Neural cell (in vitro differentiated cells): ENCODE measurements around the gene TULP4. TPM values are rescaled to one million over a fixed set of nuclear protein-coding genes. Genes with fewer than 3 reads are reported as not detected.
A peak's percentile ranks its signal among the peaks of the same experiment; 100 is the strongest.

Experiments
- H2AFZ ChIP-seq: fragments of 200-600, 300-800 bp; sonication (generic), shearing (Covaris generic); 2 replicates; pipeline ENCODE4 v1.6.0; 2014; ENCODE audit warnings: low read depth, mild to moderate bottlenecking, antibody characterized with exemption, low read length, moderate library complexity
- H3F3A ChIP-seq: fragments of 200-600 bp; shearing (Covaris generic); 2 replicates; pipeline ENCODE4 v1.6.1; 2016; ENCODE audit warnings: mild to moderate bottlenecking, moderate library complexity, mixed read lengths, antibody characterized with exemption, low read length; ENCODE audit not compliant: insufficient read depth, poor library complexity, severe bottlenecking
- H3K27ac ChIP-seq: fragments of 200-600, 300-800 bp; sonication (generic), shearing (Covaris generic); 2 replicates; pipeline ENCODE4 v1.5.1; 2014; ENCODE audit warnings: mild to moderate bottlenecking, low read length, moderate library complexity
- H3K27me3 ChIP-seq: fragments of 300-800, 200-600 bp; sonication (generic), shearing (Covaris generic); 2 replicates; pipeline ENCODE4 v1.6.0; 2014; ENCODE audit warnings: mild to moderate bottlenecking, low read depth, low read length, moderate library complexity; ENCODE audit not compliant: insufficient read depth
- H3K36me3 ChIP-seq: fragments of 300-800, 200-600 bp; sonication (generic), shearing (Covaris generic); 2 replicates; pipeline ENCODE4 v1.5.1; 2014; ENCODE audit warnings: mild to moderate bottlenecking, antibody characterized with exemption, low read length, moderate library complexity; ENCODE audit not compliant: insufficient read depth
- H3K4me2 ChIP-seq: fragments of 300-800, 200-600 bp; sonication (generic), shearing (Covaris generic); 2 replicates; pipeline ENCODE4 v1.6.0; 2014; ENCODE audit warnings: mild to moderate bottlenecking, low read length
- H3K4me3 ChIP-seq: fragments of 300-800, 200-600 bp; sonication (generic), shearing (Covaris generic); 2 replicates; pipeline ENCODE4 v1.5.1; 2014; ENCODE audit warnings: mild to moderate bottlenecking, low read length, moderate library complexity
- H3K79me2 ChIP-seq: fragments of 200-600 bp; shearing (Covaris generic); replicated peaks from 2 replicates; pipeline ENCODE4 v1.6.0; 2014; ENCODE audit warnings: mild to moderate bottlenecking, low read length, moderate library complexity; ENCODE audit not compliant: insufficient read depth
- H3K9ac ChIP-seq: fragments of 300-800, 200-600 bp; sonication (generic), shearing (Covaris generic); 2 replicates; pipeline ENCODE4 v1.6.1; 2016; ENCODE audit warnings: mild to moderate bottlenecking, low read length, mixed read lengths
- H3K9me2 ChIP-seq: fragments of 200-600 bp; shearing (Covaris generic); 2 replicates; pipeline ENCODE4 v1.6.1; 2016; ENCODE audit warnings: mild to moderate bottlenecking, low read length, mixed read lengths; ENCODE audit not compliant: insufficient read depth
- H3K9me3 ChIP-seq: fragments of 200-600, 300-800 bp; sonication (generic), shearing (Covaris generic); 2 replicates; pipeline ENCODE4 v1.6.1; 2016; ENCODE audit warnings: mild to moderate bottlenecking, mixed run types, low read length, moderate library complexity, mixed read lengths
- H4K20me1 ChIP-seq: fragments of 200-600 bp; shearing (Covaris generic); 2 replicates; pipeline ENCODE4 v1.6.1; 2016; ENCODE audit warnings: mild to moderate bottlenecking, mixed run types; ENCODE audit not compliant: insufficient read depth
- EP300 ChIP-seq: fragments of 450-650 bp; conservative IDR thresholded peaks from 2 replicates; pipeline ENCODE4 v1.6.1; 2014; ENCODE audit warnings: antibody characterized with exemption, mild to moderate bottlenecking, moderate library complexity; ENCODE audit not compliant: poor library complexity, severe bottlenecking
- MXI1 ChIP-seq: fragments of 450-650 bp; conservative IDR thresholded peaks from 2 replicates; pipeline ENCODE4 v1.6.1; 2014; ENCODE audit warnings: antibody characterized with exemption, mild to moderate bottlenecking; ENCODE audit not compliant: poor library complexity, severe bottlenecking
- POLR2AphosphoS5 ChIP-seq: IDR thresholded peaks from 2 replicates; pipeline ENCODE4 v1.6.1; 2012
- RAD21 ChIP-seq: fragments of 450-650 bp; conservative IDR thresholded peaks from 2 replicates; pipeline ENCODE4 v1.6.1; 2014; ENCODE audit warnings: antibody characterized with exemption, mild to moderate bottlenecking, moderate library complexity
- SMC3 ChIP-seq: fragments of 450-650 bp; conservative IDR thresholded peaks from 2 replicates; pipeline ENCODE4 v1.6.1; 2014; ENCODE audit warnings: antibody characterized with exemption, mild to moderate bottlenecking, moderate library complexity; ENCODE audit not compliant: poor library complexity
- TAF1 ChIP-seq: IDR thresholded peaks from 2 replicates; pipeline ENCODE4 v1.6.1; 2012; ENCODE audit warnings: low read depth
- polyA plus RNA-seq: library from polyadenylated mRNA; depleted of rRNA; stranded (reverse); fragments of >200 nt; gene quantifications from 2 replicates; pipeline ENCODE4 v1.2.3, GENCODE V29; 2014
- TF ChIP-seq, protein P1 (sequence below): fragments of 450-650 bp; IDR thresholded peaks from 2 replicates; pipeline ENCODE4 v1.5.1; 2014; ENCODE audit warnings: antibody characterized with exemption, mild to moderate bottlenecking, moderate library complexity; ENCODE audit not compliant: poor library complexity, severe bottlenecking
- TF ChIP-seq, protein P2 (sequence below): IDR thresholded peaks from 2 replicates; pipeline ENCODE4 v1.6.1; 2012; ENCODE audit warnings: borderline replicate concordance

TULP4 gene
- polyA plus RNA-seq, 1 donor from 2014 or later: 30.6 TPM

DNA sequence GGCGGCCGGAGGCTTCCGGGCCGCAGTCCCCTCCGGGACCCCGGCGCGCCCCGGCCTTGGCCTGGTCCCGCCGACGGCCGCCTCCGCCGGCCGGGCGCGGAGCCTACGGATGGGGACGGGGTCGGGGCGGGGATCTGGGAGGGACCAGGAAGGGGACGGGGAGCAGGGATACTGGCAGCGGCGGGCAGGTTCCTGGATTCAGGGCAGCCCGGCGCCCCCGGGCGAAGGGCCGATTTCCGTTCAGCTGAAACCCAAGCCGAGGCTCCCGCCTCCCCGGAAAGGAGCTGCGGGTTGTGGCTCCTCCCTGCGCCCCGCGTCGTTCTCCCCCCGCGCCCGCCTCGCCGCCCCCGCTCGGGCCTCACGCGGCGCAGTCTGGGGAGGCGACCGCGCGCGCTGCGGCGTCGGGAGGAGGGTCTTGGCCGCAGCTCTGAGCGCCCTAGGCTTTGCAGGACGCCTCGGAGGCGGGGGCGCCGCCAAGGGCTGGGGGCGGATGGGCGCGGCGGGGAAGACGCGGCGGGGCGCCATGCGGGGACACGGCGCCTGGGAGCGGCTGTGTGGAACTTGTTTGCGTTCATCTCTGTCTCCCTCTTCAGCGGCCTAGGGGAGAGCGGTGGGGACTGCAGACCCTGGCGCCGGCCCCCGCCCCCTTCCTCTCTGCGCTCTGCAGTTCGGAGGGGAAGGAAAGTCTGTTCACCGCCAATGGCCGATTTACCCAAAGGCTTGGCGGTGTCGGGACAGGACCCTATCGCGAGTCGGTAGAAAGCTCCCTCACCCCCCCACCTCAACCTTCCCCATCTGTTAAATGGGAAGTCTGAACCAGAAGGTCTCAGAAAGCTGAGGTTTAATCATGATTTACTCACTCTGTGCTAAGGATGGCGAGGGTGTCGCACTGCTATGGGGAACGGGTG is 224.9 kb downstream of the TULP4 start:
- no peaks in the 10 kb centered on the region for H3K9me3 ChIP-seq
- H3K9me2 ChIP-seq: no peaks in the 10 kb centered on the region
- peak overlapping the region; percentile 80 for H3K4me2 ChIP-seq
- H2AFZ ChIP-seq: peak overlapping the region; percentile 45
- H4K20me1 ChIP-seq: no peaks in the 10 kb centered on the region
- peak overlapping the region; percentile 81 for H3K27ac ChIP-seq
- TF ChIP-seq MXI1 (peak; percentile 56), SMC3 (no peak), TAF1 (peak; percentile 36), POLR2AphosphoS5 (peak; percentile 65), EP300 (no peak)
- TF ChIP-seq, protein P1, sequence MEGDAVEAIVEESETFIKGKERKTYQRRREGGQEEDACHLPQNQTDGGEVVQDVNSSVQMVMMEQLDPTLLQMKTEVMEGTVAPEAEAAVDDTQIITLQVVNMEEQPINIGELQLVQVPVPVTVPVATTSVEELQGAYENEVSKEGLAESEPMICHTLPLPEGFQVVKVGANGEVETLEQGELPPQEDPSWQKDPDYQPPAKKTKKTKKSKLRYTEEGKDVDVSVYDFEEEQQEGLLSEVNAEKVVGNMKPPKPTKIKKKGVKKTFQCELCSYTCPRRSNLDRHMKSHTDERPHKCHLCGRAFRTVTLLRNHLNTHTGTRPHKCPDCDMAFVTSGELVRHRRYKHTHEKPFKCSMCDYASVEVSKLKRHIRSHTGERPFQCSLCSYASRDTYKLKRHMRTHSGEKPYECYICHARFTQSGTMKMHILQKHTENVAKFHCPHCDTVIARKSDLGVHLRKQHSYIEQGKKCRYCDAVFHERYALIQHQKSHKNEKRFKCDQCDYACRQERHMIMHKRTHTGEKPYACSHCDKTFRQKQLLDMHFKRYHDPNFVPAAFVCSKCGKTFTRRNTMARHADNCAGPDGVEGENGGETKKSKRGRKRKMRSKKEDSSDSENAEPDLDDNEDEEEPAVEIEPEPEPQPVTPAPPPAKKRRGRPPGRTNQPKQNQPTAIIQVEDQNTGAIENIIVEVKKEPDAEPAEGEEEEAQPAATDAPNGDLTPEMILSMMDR: peak; percentile 10
- no peaks in the 10 kb centered on the region for H3K27me3 ChIP-seq
- peak overlapping the region; percentile 92 for H3K9ac ChIP-seq
- H3F3A ChIP-seq: peaks cover 6% of the 10 kb centered on the region
- peak overlapping the region; percentile 93 for H3K4me3 ChIP-seq
- no peaks in the 10 kb centered on the region for H3K36me3 ChIP-seq
- H3K79me2 ChIP-seq: peaks cover 18% of the 10 kb centered on the region

DNA sequence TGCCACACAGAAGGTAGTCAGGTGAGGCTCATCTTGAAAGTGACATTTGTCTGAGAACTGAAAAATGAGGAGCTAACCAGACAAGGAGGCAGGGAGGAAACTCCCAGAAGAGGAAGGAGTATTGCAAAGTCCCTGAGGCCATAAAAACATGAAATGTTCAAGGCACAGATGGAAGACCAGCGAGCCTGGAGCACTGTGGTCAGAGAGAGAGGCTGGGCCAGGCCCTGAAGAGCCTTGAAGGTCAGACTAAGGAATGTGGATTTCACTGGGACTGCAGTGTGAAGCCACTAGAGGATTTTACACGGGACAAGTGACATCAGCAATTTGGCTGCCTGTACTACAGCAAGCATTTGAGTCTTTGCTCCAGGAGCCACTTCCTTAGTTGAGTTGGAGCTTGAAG is 226.5 kb downstream of the TULP4 start:
- Histone ChIP-seq H3K79me2 (peaks cover 18% of the 10 kb centered on the region), H3K9me3 (no peaks in the 10 kb centered on the region), H3K27ac (peak overlapping the region; percentile 81), H2AFZ (no peak overlapping the region), H3K4me3 (peak overlapping the region; percentile 93), H3K27me3 (no peaks in the 10 kb centered on the region), H3K36me3 (peaks cover 7% of the 10 kb centered on the region), H4K20me1 (no peaks in the 10 kb centered on the region), H3F3A (peaks cover 6% of the 10 kb centered on the region), H3K4me2 (no peak overlapping the region), H3K9me2 (no peaks in the 10 kb centered on the region), H3K9ac (no peak overlapping the region)
- no peak for TF ChIP-seq RAD21
- TF ChIP-seq SMC3: no peak
- no peak for TF ChIP-seq POLR2AphosphoS5
- TF ChIP-seq TAF1: no peak
- TF ChIP-seq EP300: peak; percentile 31
- TF ChIP-seq, protein P1: no peak
- TF ChIP-seq, protein P2, sequence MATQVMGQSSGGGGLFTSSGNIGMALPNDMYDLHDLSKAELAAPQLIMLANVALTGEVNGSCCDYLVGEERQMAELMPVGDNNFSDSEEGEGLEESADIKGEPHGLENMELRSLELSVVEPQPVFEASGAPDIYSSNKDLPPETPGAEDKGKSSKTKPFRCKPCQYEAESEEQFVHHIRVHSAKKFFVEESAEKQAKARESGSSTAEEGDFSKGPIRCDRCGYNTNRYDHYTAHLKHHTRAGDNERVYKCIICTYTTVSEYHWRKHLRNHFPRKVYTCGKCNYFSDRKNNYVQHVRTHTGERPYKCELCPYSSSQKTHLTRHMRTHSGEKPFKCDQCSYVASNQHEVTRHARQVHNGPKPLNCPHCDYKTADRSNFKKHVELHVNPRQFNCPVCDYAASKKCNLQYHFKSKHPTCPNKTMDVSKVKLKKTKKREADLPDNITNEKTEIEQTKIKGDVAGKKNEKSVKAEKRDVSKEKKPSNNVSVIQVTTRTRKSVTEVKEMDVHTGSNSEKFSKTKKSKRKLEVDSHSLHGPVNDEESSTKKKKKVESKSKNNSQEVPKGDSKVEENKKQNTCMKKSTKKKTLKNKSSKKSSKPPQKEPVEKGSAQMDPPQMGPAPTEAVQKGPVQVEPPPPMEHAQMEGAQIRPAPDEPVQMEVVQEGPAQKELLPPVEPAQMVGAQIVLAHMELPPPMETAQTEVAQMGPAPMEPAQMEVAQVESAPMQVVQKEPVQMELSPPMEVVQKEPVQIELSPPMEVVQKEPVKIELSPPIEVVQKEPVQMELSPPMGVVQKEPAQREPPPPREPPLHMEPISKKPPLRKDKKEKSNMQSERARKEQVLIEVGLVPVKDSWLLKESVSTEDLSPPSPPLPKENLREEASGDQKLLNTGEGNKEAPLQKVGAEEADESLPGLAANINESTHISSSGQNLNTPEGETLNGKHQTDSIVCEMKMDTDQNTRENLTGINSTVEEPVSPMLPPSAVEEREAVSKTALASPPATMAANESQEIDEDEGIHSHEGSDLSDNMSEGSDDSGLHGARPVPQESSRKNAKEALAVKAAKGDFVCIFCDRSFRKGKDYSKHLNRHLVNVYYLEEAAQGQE: no peak
